Left lung (tissue), 10 donors: Measurements from ENCODE around the gene GGT6. TPM values are rescaled to one million over a fixed set of nuclear protein-coding genes. Genes with fewer than 3 reads are reported as not detected.
A peak's percentile ranks its signal among the peaks of the same experiment; 100 is the strongest.

Source experiments
- ATAC-seq: fragments of 200-7000 bp; cut with Tn5 transposase; one replicate; pipeline ENCODE4 v1.9.1; 2020; ENCODE audit warnings: moderate library complexity
- DNase-seq, 4 donors: peaks; one replicate each; pipeline ENCODE4 v3.0.0-alpha.2; 2013 to 2020
- H3K27ac ChIP-seq, 2 donors: fragments of 200-600 bp; sonication (generic) in 1 of 2; one replicate each; pipeline versions ENCODE4 v1.5.0 to v1.8.0; 2020 to 2021
- H3K27me3 ChIP-seq, 2 donors: fragments of 200-600 bp; sonication (generic) in 1 of 2; one replicate each; pipeline versions ENCODE4 v1.5.0 to v1.8.0; 2020 to 2021
- H3K36me3 ChIP-seq, 2 donors: fragments of 200-600 bp; sonication (generic) in 1 of 2; one replicate each; pipeline versions ENCODE4 v1.5.0 to v1.8.0; 2020 to 2021
- H3K4me1 ChIP-seq, 2 donors: fragments of 200-600 bp; one replicate each; pipeline ENCODE4 v1.8.0; 2021
- H3K4me3 ChIP-seq, 2 donors: fragments of 200-600 bp; sonication (generic) in 1 of 2; one replicate each; pipeline versions ENCODE4 v1.5.0 to v1.8.0; 2020 to 2021; ENCODE audit warnings: mild to moderate bottlenecking in 1 of 2
- H3K9me3 ChIP-seq, 2 donors: fragments of 200-600 bp; sonication (generic) in 1 of 2; one replicate each; pipeline versions ENCODE4 v1.5.0 to v1.8.0; 2020 to 2021
- CTCF ChIP-seq, 2 donors: fragments of 200-600 bp; sonication (generic) in 1 of 2; IDR thresholded peaks; one replicate each; pipeline versions ENCODE4 v1.5.0 to v1.8.0; 2021; ENCODE audit warnings: antibody characterized with exemption in 2 of 2
- intact Hi-C, 2 donors: fragments of 100-400 bp; cut with DNase I; formaldehyde crosslinking; loops; one replicate each; pipeline versions ENCODE4 v1.11.2 to v1.14.2; 2022
- polyA plus RNA-seq, 6 donors: library from polyadenylated mRNA; unstranded; fragments of 120-200 nt; gene quantifications; one replicate each; pipeline ENCODE4 v1.2.1, GENCODE V29; 2013; ENCODE audit not compliant: insufficient read length in 6 of 6
- total RNA-seq, 2 donors: library from RNA; stranded (reverse); fragmentation: NEBNext Ultra II Directional; extraction: Animal tissue kit (Norgen Biotek cat#: 25700); gene quantifications; one replicate each; pipeline ENCODE4 v1.2.1, GENCODE V29; 2021
- donor health status: DM: no; HTN: yes; CAD: no.
- donor health status: DM: no; HTN: no; CAD: no.

GGT6 gene
- total and polyA plus RNA-seq, 8 donors: 1.8 to 17.4 (median 6.4) TPM

- DNase-seq: no peak
- Histone ChIP-seq H3K27ac (peak overlapping the region in 1 of 2 donors; percentile 13), H3K4me1 (peaks cover 12 to 95% of the 10 kb centered on the region in 2 donors), H3K27me3 (no peaks in the 10 kb centered on the region), H3K4me3 (no peak overlapping the region), H3K36me3 (no peaks in the 10 kb centered on the region), H3K9me3 (no peaks in the 10 kb centered on the region)
- TF ChIP-seq CTCF (IDR thresholded peaks at IDR 0.05): no peak
- ATAC-seq: no peak
- intact Hi-C loops: no loop called here
These were observed 49.0 kb downstream of the GGT6 start for GRCh38 chr17:4511199-4511932.

- peak overlapping the region in 1 of 2 donors; percentile 63 for H3K27ac ChIP-seq
These were observed 49.8 kb downstream of the GGT6 start for GRCh38 chr17:4510618-4510941.

GRCh38 chr17:4509923-4510617 is 50.3 kb downstream of the GGT6 start:
- Histone ChIP-seq H3K27ac (peak overlapping the region; percentile 47 to 63), H3K36me3 (no peaks in the 10 kb centered on the region), H3K9me3 (no peaks in the 10 kb centered on the region), H3K4me3 (no peak overlapping the region), H3K27me3 (no peaks in the 10 kb centered on the region), H3K4me1 (peaks cover 5 to 97% of the 10 kb centered on the region in 2 donors)
- ATAC-seq: no peak
- no peak for TF ChIP-seq CTCF (IDR thresholded peaks at IDR 0.05)
- peak in 1 of 4 donors; percentile 82 for DNase-seq
- intact Hi-C loops: no loop called here

More at GRCh38 chr17:4510618-4510941, 49.8 kb downstream of the GGT6 start:
- no peak for TF ChIP-seq CTCF (IDR thresholded peaks at IDR 0.05)
- intact Hi-C loops: no loop called here
- ATAC-seq: no peak
- peaks cover 10 to 97% of the 10 kb centered on the region in 2 donors for H3K4me1 ChIP-seq
- H3K4me3 ChIP-seq: no peak overlapping the region
- no peaks in the 10 kb centered on the region for H3K27me3 ChIP-seq
- no peak for DNase-seq
- H3K36me3 ChIP-seq: no peaks in the 10 kb centered on the region
- no peaks in the 10 kb centered on the region for H3K9me3 ChIP-seq

- Histone ChIP-seq H3K27me3 (no peaks in the 10 kb centered on the region), H3K4me1 (peaks cover 5 to 97% of the 10 kb centered on the region in 2 donors), H3K36me3 (no peaks in the 10 kb centered on the region), H3K27ac (peak overlapping the region; percentile 47 to 63), H3K9me3 (no peaks in the 10 kb centered on the region), H3K4me3 (no peak overlapping the region)
- no peak for TF ChIP-seq CTCF (IDR thresholded peaks at IDR 0.05)
- intact Hi-C loops: no loop called here
- ATAC-seq (peak; percentile 27), DNase-seq (no peak)
These were observed 51.0 kb downstream of the GGT6 start for GRCh38 chr17:4509401-4509800.

- Histone ChIP-seq H3K4me1 (peaks cover 3 to 98% of the 10 kb centered on the region in 2 donors), H3K27me3 (no peaks in the 10 kb centered on the region), H3K4me3 (no peak overlapping the region), H3K27ac (peak overlapping the region; percentile 22 to 63), H3K9me3 (no peaks in the 10 kb centered on the region), H3K36me3 (no peaks in the 10 kb centered on the region)
- TF ChIP-seq CTCF (IDR thresholded peaks at IDR 0.05): no peak
- ATAC-seq (no peak), DNase-seq (no peak)
- intact Hi-C loops: no loop called here
These were observed 52.2 kb downstream of the GGT6 start for GRCh38 chr17:4508207-4508606.
